Stimulated activated CD4-positive, alpha-beta T cell treated with anti-CD3 and anti-CD28 coated beads, Interleukin-1b, Interleukin-23, amount 100 ng/mL, for 4 hours (primary cell): ENCODE measurements around the gene SCUBE2.

Source experiments
- DNase-seq, 2 donors: peaks; one replicate each; pipeline ENCODE4 v3.0.0-alpha.2; 2020; ENCODE audit warnings: low read depth in 2 of 2

SCUBE2 gene

DNA sequence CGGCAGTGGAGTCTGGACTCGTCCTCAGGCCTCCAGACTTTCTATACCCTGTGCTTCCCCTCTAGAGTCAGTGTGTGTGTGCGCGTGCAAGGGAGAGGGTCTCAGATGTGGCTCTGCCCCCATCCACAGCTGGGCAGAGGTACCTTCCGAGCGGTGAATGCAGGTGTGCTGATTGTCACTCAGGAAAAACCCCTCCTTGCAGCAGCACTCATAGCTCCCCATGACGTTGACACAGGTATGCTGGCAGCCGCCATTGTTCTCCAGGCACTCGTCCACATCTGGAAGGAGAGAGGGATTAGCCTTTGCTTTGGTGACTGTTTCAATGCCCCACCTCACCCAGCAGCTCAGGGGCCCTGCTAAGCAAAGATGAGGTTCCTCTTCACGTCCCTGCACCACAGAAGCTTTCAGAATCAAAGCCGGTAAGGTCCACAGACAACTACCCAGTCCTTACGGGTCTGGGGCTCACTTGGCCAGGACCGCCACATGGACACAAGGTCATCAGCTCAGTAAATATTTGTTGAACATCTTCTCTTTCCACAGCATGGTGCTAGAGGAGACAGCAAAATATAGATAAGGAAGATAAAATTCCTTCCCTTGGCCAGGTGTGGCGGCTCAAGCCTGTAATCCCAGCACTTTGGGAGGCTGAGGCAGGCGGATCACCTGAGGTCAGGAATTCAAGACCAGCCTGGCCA is 16.9 kb downstream of the SCUBE2 start:
- DNase-seq: no peak

DNA sequence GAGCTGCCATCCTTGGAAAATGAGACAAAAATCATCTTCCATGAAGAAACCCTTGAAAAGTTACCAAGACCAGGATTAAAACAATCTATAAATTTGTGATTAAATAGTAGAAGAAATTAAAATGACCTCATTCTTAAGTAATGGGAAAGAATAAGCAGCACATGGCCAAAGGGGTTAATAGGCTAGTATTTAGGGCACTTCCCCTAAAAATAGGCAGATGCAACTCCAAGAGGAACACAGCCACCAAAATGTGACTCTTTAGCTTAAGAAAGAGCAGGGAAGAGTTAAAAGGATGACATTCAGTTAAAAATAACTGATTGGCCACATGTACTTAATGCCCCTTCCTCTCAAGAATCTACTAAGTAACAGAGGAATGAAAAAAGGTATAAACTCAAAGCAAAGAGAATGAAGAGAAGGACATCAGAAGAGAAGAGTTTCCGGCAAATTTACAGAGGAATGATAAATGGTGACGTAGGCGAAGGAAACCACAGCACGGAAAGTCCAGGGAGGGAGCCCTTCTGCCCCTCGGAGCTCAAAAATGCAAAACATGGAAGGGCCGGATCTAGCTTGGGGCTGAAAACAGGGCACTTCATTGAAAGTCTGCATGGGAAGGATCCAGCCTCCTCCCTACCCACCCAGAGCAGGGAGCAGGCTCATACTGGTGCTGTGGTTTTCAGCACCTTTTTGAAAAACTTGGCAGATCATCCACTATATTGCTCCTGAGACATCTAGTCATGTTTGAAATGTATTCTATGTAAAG is 17.8 kb downstream of the SCUBE2 start:
- DNase-seq: no peak

DNA sequence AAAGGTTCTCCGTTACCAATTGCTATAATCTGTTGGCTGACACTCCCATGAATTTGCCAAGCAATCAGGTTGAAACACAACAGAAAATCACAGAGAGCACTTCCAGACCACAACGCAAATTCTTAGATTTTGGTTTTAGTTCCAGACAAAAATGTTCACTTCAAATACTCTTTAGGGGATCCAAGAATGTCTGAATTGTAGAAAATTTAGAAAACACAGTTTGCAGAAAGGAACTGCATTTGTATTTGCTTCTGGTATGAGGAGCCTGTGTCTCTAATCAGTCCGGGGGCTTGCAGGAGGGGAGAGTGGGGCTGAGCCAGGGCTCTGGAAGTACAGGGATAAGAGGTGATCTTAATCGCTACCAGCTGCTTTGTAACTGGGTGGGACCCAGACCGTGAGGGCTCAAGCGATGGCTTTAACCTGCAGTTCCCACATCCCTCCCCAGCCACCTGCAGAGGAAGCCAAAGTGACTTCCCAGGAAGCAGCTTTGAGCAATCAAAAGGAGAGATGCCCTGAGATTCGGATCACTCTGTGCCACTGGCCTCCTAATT is 18.7 kb downstream of the SCUBE2 start:
- no peak for DNase-seq

DNA sequence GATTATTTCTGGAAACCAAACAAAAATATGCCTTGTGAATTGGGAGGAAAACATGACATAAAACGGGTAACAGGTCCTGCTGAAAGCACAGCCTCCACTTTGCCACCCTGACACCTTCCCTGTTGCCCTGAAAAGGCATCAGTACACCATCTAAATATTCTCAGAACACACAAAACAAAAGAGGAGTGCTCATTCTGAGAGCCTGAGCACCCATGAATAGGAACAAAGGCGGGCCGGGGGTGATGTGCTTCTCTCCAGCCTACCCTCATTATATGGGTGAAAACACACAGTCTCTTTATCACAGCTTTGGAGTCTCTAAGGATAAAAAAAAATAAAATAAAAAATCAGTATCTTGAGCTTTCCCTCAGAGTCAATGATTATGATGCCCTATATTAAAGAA is 19.7 kb downstream of the SCUBE2 start:
- DNase-seq: no peak

DNA sequence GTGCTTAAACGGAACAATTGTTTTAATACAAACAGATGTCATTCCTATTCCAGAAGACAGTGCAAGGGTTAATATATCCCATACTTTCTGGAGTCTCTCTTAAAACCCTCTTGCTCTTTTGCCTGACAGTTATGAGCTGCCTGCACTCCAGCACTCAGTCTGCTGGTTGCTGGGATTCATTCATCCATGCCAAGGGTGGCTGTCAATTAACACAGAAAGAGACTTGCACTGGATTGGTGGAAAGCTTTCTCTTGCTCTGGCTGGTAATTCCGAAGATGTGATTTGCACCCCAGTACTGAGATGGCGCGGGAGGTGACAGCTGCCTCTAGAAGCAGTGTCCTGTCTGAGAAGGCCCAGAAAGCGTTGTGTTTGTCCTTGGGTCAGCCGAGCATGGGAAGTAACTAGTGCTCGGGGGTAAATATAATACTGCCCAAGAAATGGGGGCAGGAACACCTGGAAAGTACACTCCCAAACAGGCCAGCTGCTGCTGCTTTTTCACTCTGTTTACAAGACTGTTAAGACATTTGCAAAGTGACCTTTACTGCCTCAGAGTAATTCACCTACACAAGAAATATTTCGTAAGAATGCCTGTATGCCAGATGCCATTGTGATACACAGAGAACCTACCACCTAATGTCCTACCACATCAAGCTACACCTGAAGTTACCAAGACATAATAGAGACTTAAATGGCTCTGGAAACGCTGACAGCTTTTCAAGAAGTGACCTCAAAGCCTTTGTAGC is 20.5 kb downstream of the SCUBE2 start:
- DNase-seq: no peak

DNA sequence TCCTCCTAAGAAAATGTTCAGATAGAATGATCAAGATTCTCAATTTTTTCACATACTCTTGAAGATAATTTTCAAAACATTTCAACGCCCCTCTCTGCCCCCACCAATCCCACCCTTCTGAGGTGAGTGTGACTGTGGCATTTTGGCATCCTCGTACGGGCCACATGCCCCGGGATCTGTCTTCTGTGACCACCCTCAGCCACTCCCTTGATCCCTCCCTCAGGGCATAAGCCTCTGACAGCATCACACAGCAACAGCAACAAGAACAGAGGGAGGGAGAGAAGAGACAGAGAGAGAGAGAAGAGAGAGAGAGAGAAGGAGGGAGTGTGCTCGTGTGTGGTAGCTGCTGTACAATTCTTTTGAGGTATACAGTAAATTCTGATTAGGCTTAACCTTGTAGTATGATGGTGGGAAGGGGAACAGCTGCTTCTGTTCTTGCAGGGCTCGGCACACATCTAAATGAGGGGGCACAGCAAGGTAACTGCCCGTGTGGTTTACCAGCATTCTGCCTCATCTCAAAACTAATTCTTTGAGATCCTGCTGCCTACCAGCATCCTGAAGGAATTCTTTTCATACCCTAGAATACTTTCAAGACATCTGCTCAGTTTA is 21.4 kb downstream of the SCUBE2 start:
- no peak for DNase-seq

DNA sequence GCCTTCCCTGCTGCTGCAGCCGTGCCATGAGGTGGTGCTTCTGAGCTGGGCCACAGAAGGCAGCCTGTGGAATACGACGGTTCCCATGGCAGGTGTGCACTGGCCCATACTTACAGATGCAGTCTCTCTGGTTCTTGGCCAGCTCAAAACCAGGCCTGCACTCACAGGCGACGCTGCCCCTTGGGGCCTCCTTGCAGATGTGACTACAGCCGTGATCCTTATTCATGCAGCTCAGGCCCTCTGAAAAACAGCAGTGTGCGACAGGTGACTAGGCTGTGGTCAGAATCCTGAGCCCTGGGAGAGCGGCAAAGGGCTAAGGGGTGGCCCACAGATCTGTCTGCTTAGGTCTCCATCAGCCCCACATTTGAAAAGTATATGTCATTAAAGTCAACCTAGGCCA is 22.1 kb downstream of the SCUBE2 start:
- no peak for DNase-seq

DNA sequence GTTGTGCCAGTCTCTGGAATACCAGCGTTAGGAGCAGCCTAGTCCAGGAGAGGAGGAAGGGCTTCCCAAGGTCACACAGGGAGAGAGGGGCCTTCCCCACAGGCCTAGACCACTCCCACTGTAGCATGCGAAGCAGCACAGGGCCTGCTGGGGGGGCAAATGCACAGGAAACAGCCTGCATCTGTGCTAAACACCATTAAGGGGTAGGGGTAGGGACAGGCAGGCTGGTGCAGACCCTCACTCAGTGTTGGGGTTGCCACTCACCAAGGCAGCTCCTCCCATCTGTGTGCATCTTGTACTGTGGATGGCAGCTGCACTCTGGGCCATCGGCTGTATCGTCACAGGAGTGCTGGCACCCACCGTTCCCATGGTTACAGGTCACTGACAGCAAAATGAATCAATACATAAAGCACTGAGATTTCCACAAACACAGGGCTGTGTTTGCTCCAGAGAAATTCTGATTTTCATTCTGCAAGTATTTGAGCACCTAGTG is 24.9 kb downstream of the SCUBE2 start:
- no peak for DNase-seq

DNA sequence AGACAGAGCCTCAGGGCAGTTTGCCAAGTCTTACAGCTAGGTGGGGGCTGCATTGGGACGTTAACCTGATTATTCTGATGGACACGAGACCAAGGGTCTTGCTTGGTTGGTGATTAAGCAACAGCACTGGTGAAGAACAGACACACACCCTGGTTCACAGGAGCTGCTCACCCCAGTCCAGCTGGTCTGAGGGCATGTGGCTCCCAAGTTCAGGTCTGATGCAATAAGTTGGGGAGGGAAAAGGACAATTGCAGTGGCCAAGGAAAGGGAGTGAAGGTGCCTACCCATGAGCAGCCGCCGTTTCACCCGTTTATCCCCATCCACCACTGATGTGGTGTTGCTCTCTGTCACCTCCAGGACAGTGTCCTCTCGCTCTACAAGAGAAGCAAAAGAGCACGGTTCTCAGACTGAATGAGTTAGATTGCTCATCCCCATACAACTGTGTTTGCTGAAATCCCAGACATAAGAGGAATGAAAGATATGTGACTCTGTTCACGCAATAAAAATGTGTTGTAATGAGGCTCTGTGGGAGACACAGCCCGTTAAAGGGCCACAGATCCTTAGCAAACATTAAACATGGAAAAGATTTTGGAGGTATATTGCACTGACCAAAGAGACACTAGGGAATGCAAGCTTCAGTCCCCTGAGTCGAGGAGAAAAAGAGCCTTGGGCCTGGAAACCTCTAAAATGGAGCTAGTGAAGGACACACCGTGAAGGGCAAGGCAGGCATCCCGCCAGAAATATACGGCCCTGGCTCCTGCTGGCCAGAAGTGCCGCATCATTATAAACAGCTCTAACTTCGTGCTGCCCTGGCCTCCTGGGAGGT is 25.6 kb downstream of the SCUBE2 start:
- DNase-seq: no peak

DNA sequence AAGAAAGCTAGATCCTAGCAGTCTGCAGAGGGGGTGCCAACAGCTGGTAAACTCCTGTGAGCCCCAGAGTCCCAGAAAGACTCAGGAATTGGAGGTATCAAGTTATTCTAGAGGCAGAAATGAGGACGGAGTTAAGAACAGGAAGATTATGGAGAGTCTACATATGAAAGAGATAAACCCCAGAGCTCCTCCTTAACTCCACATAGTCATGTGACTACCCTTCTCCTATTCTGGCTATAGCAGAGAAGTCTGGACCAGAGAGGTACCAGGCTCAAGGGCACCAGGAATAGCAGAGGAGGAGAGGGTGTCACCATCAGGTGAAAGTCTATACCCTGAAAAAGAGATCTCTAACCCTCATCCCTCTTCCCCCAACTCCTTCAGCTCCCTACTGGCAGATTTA is 29.6 kb downstream of the SCUBE2 start:
- DNase-seq: no peak

DNA sequence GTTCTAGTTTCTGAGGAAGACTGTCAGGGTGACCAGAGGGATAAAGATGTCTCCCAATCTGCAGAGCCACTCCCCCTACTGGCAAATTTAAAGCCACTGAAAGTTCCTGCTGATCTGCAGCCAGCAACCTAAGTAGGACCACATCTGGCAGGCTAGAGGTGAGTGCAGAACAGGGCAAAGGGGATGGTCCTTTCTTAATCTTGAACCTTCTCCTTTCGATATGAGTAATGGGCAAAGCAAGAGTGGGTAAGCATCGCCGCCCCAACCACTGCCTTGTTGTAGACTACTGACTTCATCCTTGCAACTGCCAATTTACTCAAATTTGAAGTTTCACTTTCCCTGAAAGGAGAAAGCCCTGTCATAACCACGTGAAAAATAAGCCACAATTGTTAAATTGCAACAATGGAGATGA is 30.7 kb downstream of the SCUBE2 start:
- DNase-seq: no peak

DNA sequence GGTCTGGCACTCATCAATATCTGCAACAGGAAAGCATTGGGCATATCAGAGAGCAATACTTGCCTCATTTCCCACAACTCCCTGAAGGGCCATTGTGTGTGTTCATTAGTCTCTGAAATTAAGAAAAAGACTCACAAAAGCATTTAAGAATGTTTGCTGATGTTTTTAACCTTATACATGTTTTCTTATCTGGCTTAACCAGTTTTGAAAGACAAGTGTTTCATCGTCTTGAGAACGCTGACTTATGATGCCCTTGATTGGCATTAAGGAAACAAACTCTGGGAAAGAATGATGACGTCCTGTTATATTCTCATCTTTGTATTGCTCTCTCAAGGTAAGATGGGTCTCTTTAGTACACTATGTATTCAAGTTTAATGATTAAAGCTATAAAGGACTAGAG is 32.0 kb downstream of the SCUBE2 start:
- DNase-seq: no peak

DNA sequence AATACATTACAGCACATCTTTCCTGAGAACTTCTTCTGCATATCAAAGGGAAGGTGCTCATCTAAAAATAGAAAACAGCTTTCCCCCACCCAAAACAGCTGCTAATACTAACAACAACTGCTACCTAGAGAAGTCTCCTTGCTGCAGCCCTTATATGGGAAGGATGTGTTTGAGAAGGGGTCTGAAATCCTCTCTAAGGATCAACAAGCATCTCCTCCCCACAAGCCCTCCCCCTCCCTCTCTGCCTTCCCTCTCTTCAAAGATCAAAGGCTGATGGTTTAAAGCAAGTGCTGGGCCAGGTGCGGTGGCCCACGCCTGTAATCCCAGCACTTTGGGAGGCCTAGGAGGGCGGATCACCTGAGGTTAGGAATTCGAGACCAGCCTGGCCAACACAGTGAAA is 33.5 kb downstream of the SCUBE2 start:
- no peak for DNase-seq

DNA sequence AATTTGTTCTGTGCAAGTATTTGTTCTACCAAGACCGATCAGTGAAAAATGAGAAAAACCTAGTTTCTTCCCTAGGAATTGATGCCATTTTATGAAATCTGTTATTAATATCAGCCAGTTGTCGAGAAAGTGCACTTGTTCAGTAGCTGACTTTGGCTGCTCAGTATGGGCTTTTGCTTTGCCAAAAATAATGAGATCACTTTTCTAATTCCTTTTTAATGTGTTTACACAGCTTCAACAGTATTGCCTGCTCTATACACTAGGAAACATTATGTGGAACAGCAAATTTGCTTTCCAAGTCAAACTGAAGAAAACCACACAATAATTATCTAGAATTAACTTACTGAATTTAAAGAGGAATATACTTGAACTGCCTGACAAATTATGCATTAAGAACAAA is 34.4 kb downstream of the SCUBE2 start:
- DNase-seq: no peak

DNA sequence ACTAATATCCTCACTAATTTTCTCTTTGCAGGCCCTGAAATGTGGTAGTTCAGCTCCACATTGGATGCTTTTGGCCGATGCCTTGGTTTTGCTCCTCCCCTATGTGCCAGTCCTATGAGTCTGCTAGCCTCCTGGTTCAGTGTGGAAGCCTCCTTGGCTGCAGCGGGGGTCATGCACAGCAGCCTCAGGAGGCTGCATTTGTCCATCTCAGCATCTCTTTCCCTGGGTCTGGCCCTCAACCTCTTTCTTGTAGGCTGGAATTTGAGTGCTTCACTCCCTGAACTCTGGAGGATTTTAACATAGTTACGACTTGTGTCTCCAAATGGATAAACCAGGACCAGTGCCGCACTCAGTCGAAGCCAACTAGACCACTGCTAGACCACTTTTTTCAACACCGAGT is 34.9 kb downstream of the SCUBE2 start:
- DNase-seq: no peak

DNA sequence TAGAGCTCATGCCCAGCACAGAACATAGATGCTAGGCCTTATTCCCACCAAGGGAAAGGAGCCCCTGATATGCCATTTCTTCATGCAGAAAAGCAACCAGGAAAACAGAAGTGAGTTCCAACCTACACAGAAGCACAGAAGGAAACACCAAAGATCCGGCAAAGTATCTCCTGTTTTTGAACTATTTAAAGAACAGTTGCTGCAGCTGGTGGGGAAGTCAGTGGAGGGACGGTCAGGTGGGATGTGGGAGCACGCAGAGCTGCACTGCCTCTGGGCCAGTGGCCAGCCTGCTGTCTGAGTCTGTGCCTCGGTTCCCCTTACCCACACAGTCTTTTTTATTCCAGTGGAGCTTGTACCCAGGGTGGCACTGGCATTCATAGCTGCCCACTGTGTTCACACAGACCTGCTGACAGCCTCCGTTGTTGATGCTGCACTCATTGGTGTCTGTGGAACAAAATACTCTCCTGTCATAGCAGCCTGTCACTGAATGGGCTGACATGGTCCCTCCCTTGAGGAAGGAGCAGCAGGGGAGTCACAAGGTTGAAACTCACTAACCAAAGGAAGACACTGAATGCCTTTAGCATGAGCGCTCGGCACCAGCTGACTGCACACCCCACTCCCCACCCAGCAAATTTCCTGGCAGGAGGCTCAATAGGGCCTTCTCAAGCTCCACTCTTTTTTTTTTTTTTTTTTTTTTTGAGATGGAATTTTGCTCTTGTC is 37.9 kb downstream of the SCUBE2 start:
- DNase-seq: no peak

DNA sequence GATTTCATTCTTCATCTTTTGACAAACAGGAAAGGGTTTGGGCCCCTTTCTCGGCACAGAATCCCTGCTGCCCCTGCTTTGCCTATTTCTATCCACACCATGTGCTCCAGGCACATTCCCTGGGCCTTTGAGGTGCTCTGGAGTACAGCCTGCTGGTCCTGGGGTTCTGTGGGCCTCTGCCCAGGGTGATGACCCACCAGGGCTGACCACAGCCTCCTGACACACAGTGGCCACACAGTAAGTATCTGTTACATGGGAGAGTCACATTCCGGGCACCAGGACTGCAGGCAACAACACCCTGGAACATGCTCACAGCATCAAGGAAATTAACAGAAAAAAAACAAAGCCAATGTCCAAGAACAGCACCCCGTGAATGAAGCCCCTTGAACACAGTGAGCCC is 39.1 kb downstream of the SCUBE2 start:
- no peak for DNase-seq

DNA sequence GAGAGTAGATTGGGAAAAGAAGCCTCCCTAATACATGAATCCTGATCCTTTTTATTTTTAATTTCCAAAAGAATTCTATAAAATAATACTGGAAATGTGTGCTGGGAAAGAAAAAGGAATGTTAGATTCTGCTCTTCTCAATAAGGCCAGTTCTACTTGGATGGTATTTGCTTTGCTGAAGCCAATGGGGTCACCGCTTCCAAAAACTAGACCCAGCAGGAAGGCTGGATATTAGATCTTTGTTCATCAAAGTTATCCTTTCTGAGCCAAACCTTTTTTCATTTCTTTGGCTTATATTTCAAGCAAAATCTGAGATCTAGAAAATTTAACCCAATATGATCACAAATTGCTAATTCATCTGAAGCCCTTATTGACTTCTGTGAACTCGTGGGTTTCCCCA is 41.4 kb downstream of the SCUBE2 start:
- DNase-seq: no peak

DNA sequence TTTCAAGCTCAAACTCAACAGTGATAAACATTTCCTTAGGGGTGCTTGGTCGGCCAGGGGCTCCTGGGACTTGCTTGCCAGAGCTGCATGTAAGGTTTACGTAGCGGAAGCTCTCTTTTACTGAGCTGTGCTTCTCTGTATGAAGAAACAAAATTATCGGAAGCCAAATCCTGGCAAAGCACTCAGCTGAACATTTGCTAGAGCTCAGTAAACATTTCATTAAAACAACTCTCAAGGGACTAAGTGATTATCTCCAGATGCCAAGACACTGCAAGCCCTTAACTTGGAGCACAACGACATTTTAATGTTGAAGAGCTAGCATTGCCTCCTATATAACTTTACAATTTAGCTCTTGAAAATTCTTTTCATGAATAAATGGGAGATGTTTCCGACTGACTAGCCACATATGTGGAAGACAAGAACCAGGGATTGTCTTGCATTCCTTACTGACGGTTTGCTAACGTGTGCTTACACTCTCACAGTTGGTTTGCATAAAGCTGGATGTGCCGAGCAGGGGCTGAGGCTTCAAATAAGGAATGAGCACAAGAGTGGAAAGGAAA is 43.4 kb downstream of the SCUBE2 start:
- DNase-seq: no peak

DNA sequence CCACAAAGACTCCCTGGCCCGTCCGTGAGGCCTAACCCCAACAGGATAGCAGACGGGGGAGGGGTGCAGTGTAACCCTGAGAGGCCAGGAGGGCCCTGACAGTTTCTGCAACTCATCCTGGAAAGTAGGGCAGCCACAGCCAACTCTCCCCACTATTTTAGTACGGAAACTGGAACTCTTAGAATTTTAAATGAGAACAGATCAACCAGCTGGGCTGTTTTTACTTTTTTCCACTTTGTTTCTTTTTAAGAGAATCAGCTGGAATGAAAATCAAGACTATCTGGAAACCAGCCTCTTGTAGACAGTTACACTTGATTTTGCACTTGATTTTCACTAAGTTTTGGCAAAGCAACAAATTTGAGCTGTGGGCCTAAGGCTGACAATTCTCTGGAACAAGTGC is 44.9 kb downstream of the SCUBE2 start:
- no peak for DNase-seq
